Measurements from ENCODE around the gene BTBD17.

The BTBD17 gene

DNA sequence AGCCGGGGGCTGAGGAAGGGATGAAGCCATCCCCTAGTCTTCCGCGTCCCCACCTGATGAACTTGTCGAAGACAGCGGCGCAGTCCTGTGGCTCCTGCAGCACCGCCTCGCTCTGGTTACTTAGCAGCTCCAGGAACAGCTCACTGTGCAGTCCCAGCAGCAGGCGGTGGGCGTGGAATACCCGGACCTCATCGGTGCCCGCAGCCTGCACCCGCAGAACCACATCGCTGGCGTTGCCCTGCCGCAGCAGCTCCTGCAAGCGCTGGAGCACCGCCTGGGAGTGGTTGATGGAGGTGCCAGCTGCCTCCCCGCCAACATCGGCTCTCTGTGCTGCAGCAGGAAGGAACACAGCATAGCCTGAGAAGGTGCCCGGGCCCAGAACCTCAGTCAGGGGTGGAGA is 1.8 kb downstream of the BTBD17 start:
- TF ChIP-seq, protein P1, sequence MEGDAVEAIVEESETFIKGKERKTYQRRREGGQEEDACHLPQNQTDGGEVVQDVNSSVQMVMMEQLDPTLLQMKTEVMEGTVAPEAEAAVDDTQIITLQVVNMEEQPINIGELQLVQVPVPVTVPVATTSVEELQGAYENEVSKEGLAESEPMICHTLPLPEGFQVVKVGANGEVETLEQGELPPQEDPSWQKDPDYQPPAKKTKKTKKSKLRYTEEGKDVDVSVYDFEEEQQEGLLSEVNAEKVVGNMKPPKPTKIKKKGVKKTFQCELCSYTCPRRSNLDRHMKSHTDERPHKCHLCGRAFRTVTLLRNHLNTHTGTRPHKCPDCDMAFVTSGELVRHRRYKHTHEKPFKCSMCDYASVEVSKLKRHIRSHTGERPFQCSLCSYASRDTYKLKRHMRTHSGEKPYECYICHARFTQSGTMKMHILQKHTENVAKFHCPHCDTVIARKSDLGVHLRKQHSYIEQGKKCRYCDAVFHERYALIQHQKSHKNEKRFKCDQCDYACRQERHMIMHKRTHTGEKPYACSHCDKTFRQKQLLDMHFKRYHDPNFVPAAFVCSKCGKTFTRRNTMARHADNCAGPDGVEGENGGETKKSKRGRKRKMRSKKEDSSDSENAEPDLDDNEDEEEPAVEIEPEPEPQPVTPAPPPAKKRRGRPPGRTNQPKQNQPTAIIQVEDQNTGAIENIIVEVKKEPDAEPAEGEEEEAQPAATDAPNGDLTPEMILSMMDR (conservative IDR thresholded peaks at IDR 0.05; ENCODE audit: control insufficient read depth, insufficient read depth, low read depth, low read length), result no peak
- no peak overlapping the region for H3K4me3 ChIP-seq (ENCODE audit: control insufficient read depth, low read depth, low read length)

DNA sequence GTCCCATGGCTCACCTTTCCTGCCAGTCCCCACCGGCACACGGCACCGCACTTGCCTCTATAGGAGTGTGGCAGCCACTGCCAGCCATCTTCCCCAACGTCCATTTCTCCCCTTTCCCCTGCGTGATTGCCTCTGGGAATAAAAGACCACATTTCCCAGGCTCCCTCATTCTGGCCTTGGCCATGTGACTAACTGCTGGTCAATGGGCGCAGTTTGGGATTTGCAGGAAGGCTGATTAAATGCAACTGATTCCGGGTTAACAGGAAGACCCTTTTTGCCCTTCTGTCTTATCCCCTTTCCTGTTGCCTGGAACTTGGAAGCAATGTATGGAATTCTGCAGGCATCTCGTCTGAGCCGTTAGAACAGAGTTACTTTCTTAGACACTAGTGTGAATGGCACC is 3.0 kb downstream of the BTBD17 start:
- H3K4me3 ChIP-seq (ENCODE audit: control insufficient read depth, low read depth, low read length), result no peak overlapping the region
- DNase-seq (ENCODE audit: low read depth), result no peak

More for the DNA sequence above, 1.8 kb downstream of the BTBD17 start:
- no peak for DNase-seq (ENCODE audit: low read depth)

GRCh38 chr17:74357466-74357809 is 4.2 kb downstream of the BTBD17 start:
- no peak overlapping the region for H3K4me3 ChIP-seq (ENCODE audit: control insufficient read depth, low read depth, low read length)
- TF ChIP-seq, protein P1 (conservative IDR thresholded peaks at IDR 0.05; ENCODE audit: control insufficient read depth, insufficient read depth, low read depth, low read length), result no peak
- DNase-seq (ENCODE audit: low read depth), result no peak

More for the DNA sequence above, 3.0 kb downstream of the BTBD17 start:
- TF ChIP-seq, protein P1 (conservative IDR thresholded peaks at IDR 0.05; ENCODE audit: control insufficient read depth, insufficient read depth, low read depth, low read length), result no peak

GRCh38 chr17:74356646-74357465 is 4.8 kb downstream of the BTBD17 start:
- TF ChIP-seq, protein P1 (conservative IDR thresholded peaks at IDR 0.05; ENCODE audit: control insufficient read depth, insufficient read depth, low read depth, low read length), result no peak
- no peak for DNase-seq (ENCODE audit: low read depth)
- no peak overlapping the region for H3K4me3 ChIP-seq (ENCODE audit: control insufficient read depth, low read depth, low read length)

DNA sequence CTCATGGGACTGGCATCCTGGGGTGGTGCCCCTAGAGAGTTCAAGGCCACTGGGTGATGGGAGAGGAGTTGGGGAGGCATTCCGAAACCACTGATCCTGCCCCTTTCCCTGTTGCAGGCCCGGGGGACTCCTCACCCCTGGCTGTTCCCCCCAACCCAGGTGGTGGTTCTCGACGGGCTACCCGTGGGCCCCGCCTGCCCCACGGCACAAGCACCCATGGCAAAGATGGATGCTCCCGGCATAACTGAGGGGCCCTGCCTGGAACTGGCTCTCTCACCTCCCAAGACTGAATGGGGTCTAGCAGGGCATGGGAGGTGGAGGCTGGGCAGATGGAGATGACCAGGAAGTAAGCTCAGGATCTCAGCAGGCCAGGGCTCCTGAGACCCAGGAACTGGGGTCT is 6.6 kb downstream of the BTBD17 start:
- no peak for DNase-seq (ENCODE audit: low read depth)

GRCh38 chr17:74354561-74354960 is 7.1 kb downstream of the BTBD17 start:
- no peak for DNase-seq (ENCODE audit: low read depth)
- H3K4me3 ChIP-seq (ENCODE audit: control insufficient read depth, low read depth, low read length), result no peak overlapping the region
- TF ChIP-seq, protein P1 (conservative IDR thresholded peaks at IDR 0.05; ENCODE audit: control insufficient read depth, insufficient read depth, low read depth, low read length), result no peak

More for the DNA sequence above, 6.6 kb downstream of the BTBD17 start:
- no peak overlapping the region for H3K4me3 ChIP-seq (ENCODE audit: control insufficient read depth, low read depth, low read length)
- TF ChIP-seq, protein P1 (conservative IDR thresholded peaks at IDR 0.05; ENCODE audit: control insufficient read depth, insufficient read depth, low read depth, low read length), result no peak
